ENCODE data around the gene ZNF414.

Gene ZNF414

DNA sequence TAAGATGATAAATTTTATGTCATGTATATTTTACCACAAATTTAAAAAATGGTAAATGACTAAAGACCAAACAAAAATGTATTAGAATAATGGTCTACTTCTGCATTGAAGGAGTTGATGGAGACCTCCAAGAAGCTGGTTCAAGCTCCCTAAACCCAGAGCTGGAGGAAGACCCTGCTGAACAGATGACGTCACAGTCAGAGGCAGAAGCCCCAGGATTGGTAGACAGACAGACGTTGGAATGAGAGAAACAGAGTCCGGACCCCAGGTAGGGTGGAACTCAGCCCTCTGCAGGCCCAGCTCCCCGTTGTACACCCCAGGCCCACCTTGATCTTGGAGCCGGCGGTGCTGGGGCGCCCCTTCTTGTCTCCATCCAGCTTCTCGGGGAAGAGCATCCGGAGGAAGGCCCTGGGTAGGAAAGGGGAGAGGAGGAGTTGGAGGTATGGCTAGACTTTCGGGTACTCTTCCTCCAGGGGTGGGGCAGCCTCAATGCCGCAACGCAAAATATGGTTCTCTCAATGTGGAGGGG, 25.7 kb upstream of the ZNF414 start:
- TF ChIP-seq, protein P1, sequence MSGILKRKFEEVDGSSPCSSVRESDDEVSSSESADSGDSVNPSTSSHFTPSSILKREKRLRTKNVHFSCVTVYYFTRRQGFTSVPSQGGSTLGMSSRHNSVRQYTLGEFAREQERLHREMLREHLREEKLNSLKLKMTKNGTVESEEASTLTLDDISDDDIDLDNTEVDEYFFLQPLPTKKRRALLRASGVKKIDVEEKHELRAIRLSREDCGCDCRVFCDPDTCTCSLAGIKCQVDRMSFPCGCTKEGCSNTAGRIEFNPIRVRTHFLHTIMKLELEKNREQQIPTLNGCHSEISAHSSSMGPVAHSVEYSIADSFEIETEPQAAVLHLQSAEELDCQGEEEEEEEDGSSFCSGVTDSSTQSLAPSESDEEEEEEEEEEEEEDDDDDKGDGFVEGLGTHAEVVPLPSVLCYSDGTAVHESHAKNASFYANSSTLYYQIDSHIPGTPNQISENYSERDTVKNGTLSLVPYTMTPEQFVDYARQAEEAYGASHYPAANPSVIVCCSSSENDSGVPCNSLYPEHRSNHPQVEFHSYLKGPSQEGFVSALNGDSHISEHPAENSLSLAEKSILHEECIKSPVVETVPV (CRISPR knock-in tag; IDR thresholded peaks at IDR 0.05) = no peak
- TF ChIP-seq TCF4 (CRISPR knock-in tag; IDR thresholded peaks at IDR 0.05; ENCODE audit: borderline replicate concordance) (no peak), PPARA (CRISPR knock-in tag; IDR thresholded peaks at IDR 0.05; ENCODE audit: borderline replicate concordance) (no peak), ARNTL (CRISPR knock-in tag; IDR thresholded peaks at IDR 0.05; ENCODE audit: borderline replicate concordance, low read depth) (no peak), CREB5 (CRISPR knock-in tag; IDR thresholded peaks at IDR 0.05; ENCODE audit: low read depth) (no peak), ZC3H10 (CRISPR knock-in tag; IDR thresholded peaks at IDR 0.05) (no peak), CSDC2 (CRISPR knock-in tag; IDR thresholded peaks at IDR 0.05) (no peak), GLIS3 (CRISPR knock-in tag; IDR thresholded peaks at IDR 0.05) (no peak), BACH2 (CRISPR knock-in tag; IDR thresholded peaks at IDR 0.05; ENCODE audit: borderline replicate concordance) (no peak), ZFP30 (CRISPR knock-in tag; IDR thresholded peaks at IDR 0.05) (no peak)
- TF ChIP-seq, protein P2, sequence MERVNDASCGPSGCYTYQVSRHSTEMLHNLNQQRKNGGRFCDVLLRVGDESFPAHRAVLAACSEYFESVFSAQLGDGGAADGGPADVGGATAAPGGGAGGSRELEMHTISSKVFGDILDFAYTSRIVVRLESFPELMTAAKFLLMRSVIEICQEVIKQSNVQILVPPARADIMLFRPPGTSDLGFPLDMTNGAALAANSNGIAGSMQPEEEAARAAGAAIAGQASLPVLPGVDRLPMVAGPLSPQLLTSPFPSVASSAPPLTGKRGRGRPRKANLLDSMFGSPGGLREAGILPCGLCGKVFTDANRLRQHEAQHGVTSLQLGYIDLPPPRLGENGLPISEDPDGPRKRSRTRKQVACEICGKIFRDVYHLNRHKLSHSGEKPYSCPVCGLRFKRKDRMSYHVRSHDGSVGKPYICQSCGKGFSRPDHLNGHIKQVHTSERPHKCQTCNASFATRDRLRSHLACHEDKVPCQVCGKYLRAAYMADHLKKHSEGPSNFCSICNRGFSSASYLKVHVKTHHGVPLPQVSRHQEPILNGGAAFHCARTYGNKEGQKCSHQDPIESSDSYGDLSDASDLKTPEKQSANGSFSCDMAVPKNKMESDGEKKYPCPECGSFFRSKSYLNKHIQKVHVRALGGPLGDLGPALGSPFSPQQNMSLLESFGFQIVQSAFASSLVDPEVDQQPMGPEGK (CRISPR knock-in tag; IDR thresholded peaks at IDR 0.05; ENCODE audit: borderline replicate concordance) = no peak
- no peak for ATAC-seq

DNA sequence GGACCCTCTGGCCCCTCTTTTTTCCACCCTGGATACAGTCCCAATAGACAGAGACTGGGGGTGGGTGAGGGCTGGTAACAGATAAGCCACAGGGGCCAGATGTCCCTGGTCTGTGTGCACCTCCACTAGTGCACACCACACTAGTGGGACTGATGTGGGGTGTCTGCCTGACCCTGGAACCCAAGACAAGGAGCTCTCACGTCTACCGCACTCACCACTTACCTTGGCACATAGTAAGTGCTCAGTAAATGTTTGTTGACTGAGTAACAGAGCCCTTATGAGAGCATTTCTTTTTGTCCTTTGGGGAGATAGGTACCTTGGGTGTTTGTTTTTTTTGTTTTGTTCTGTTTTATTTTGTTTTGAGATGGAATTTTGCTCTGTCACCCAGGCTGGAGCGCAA, 23.1 kb upstream of the ZNF414 start:
- TF ChIP-seq RARB (CRISPR knock-in tag; IDR thresholded peaks at IDR 0.05) (no peak), SNAI2 (CRISPR knock-in tag; IDR thresholded peaks at IDR 0.05) (no peak), BACH2 (CRISPR knock-in tag; IDR thresholded peaks at IDR 0.05; ENCODE audit: borderline replicate concordance) (no peak), ZFP3 (CRISPR knock-in tag; IDR thresholded peaks at IDR 0.05) (no peak), ZC3H10 (CRISPR knock-in tag; IDR thresholded peaks at IDR 0.05) (no peak), OSR1 (CRISPR knock-in tag; IDR thresholded peaks at IDR 0.05) (no peak), CSDC2 (CRISPR knock-in tag; IDR thresholded peaks at IDR 0.05) (no peak), TCF4 (CRISPR knock-in tag; IDR thresholded peaks at IDR 0.05; ENCODE audit: borderline replicate concordance) (no peak), PPARA (CRISPR knock-in tag; IDR thresholded peaks at IDR 0.05; ENCODE audit: borderline replicate concordance) (no peak), ZNF565 (CRISPR knock-in tag; conservative IDR thresholded peaks at IDR 0.05; ENCODE audit: low read depth) (no peak), ZNF70 (CRISPR knock-in tag; IDR thresholded peaks at IDR 0.05) (no peak), ESRRG (CRISPR knock-in tag; IDR thresholded peaks at IDR 0.05) (no peak), ISL1 (CRISPR knock-in tag; IDR thresholded peaks at IDR 0.05) (no peak), ZNF8 (CRISPR knock-in tag; IDR thresholded peaks at IDR 0.05) (no peak), ARNTL (CRISPR knock-in tag; IDR thresholded peaks at IDR 0.05; ENCODE audit: borderline replicate concordance, low read depth) (no peak), TOX (CRISPR knock-in tag; IDR thresholded peaks at IDR 0.05; ENCODE audit: borderline replicate concordance) (no peak)
- TF ChIP-seq, protein P2 (CRISPR knock-in tag; IDR thresholded peaks at IDR 0.05; ENCODE audit: borderline replicate concordance) = no peak
- TF ChIP-seq, protein P3, sequence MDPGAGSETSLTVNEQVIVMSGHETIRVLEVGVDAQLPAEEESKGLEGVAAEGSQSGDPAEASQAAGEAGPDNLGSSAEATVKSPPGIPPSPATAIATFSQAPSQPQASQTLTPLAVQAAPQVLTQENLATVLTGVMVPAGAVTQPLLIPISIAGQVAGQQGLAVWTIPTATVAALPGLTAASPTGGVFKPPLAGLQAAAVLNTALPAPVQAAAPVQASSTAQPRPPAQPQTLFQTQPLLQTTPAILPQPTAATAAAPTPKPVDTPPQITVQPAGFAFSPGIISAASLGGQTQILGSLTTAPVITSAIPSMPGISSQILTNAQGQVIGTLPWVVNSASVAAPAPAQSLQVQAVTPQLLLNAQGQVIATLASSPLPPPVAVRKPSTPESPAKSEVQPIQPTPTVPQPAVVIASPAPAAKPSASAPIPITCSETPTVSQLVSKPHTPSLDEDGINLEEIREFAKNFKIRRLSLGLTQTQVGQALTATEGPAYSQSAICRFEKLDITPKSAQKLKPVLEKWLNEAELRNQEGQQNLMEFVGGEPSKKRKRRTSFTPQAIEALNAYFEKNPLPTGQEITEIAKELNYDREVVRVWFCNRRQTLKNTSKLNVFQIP (CRISPR knock-in tag; IDR thresholded peaks at IDR 0.05; ENCODE audit: borderline replicate concordance, low read depth) = no peak
- TF ChIP-seq, protein P4, sequence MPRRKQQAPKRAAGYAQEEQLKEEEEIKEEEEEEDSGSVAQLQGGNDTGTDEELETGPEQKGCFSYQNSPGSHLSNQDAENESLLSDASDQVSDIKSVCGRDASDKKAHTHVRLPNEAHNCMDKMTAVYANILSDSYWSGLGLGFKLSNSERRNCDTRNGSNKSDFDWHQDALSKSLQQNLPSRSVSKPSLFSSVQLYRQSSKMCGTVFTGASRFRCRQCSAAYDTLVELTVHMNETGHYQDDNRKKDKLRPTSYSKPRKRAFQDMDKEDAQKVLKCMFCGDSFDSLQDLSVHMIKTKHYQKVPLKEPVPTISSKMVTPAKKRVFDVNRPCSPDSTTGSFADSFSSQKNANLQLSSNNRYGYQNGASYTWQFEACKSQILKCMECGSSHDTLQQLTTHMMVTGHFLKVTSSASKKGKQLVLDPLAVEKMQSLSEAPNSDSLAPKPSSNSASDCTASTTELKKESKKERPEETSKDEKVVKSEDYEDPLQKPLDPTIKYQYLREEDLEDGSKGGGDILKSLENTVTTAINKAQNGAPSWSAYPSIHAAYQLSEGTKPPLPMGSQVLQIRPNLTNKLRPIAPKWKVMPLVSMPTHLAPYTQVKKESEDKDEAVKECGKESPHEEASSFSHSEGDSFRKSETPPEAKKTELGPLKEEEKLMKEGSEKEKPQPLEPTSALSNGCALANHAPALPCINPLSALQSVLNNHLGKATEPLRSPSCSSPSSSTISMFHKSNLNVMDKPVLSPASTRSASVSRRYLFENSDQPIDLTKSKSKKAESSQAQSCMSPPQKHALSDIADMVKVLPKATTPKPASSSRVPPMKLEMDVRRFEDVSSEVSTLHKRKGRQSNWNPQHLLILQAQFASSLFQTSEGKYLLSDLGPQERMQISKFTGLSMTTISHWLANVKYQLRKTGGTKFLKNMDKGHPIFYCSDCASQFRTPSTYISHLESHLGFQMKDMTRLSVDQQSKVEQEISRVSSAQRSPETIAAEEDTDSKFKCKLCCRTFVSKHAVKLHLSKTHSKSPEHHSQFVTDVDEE (CRISPR knock-in tag; IDR thresholded peaks at IDR 0.05) = no peak
- TF ChIP-seq, protein P1 (CRISPR knock-in tag; IDR thresholded peaks at IDR 0.05) = no peak
- no peak for ATAC-seq

All from SK-N-SH treated with all-trans-retinoic acid at 6 μM for 48 hours (cell line).